ENCODE data around the gene RC3H2. TPM values are rescaled to one million over a fixed set of nuclear protein-coding genes. Genes with fewer than 3 reads are reported as not detected.

The RC3H2 gene
- total RNA-seq, 1 donor from 2014 or later = 56.7 TPM

- no peaks in the 10 kb centered on the region for H3K9me3 Mint-ChIP-seq
- no peak overlapping the region for H3K4me2 ChIP-seq
- no peak overlapping the region for H3K4me3 Mint-ChIP-seq
- H3K27ac ChIP-seq = no peak overlapping the region
- H3K9ac ChIP-seq = no peak overlapping the region
- H3K9me3 ChIP-seq (ENCODE audit: low read depth) = no peaks in the 10 kb centered on the region
- peaks cover 11% of the 10 kb centered on the region for H3K36me3 ChIP-seq
- no peak overlapping the region for H3K4me3 ChIP-seq
- no peak overlapping the region for H3K27ac Mint-ChIP-seq
- peaks cover 34% of the 10 kb centered on the region for H3K36me3 Mint-ChIP-seq
- H3F3A ChIP-seq (ENCODE audit: low read depth) = no peaks in the 10 kb centered on the region
- H3K27me3 Mint-ChIP-seq (ENCODE audit: insufficient read depth, low read depth) = no peaks in the 10 kb centered on the region
- H3K4me1 Mint-ChIP-seq = no peaks in the 10 kb centered on the region
- no peaks in the 10 kb centered on the region for H3K4me1 ChIP-seq
- no peaks in the 10 kb centered on the region for H4K20me1 ChIP-seq (ENCODE audit: low read depth)
- H3K27me3 ChIP-seq = no peaks in the 10 kb centered on the region
- TF ChIP-seq, protein P1, sequence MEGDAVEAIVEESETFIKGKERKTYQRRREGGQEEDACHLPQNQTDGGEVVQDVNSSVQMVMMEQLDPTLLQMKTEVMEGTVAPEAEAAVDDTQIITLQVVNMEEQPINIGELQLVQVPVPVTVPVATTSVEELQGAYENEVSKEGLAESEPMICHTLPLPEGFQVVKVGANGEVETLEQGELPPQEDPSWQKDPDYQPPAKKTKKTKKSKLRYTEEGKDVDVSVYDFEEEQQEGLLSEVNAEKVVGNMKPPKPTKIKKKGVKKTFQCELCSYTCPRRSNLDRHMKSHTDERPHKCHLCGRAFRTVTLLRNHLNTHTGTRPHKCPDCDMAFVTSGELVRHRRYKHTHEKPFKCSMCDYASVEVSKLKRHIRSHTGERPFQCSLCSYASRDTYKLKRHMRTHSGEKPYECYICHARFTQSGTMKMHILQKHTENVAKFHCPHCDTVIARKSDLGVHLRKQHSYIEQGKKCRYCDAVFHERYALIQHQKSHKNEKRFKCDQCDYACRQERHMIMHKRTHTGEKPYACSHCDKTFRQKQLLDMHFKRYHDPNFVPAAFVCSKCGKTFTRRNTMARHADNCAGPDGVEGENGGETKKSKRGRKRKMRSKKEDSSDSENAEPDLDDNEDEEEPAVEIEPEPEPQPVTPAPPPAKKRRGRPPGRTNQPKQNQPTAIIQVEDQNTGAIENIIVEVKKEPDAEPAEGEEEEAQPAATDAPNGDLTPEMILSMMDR (IDR thresholded peaks at IDR 0.05) = no peak
- TF ChIP-seq EZH2 (IDR thresholded peaks at IDR 0.05) (no peak), EZH2phosphoT487 (IDR thresholded peaks at IDR 0.05) (no peak)
- no peak overlapping the region for H2AFZ ChIP-seq (replicated peaks)
- no peak for DNase-seq (ENCODE audit: low spot score)
- no peaks in the 10 kb centered on the region for H3K79me2 ChIP-seq (ENCODE audit: low read depth)
Observed at GRCh38 chr9:122866079-122866478, 39.1 kb downstream of the RC3H2 start.

DNA sequence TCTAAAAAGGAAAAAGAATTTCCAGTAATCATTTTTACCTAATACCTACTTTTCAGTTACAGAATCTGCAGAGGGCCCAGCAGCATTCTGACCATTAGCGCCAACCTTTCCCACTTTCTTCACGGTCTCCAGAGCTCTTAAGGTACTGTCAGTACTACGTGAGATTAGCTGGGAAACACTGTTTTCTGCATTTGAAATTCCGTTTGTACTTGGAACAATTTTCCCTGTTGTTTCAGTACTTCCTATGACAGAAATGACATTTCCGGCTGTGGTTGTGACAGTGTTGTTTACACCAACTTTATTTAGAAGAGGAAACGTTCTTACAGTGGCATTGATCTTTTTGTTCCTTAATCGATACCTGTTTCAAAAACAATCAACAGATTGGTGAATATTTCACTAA is 39.9 kb downstream of the RC3H2 start:
- no peak for TF ChIP-seq EZH2 (IDR thresholded peaks at IDR 0.05)
- TF ChIP-seq, protein P1 (IDR thresholded peaks at IDR 0.05) = no peak
- no peak for TF ChIP-seq EZH2phosphoT487 (IDR thresholded peaks at IDR 0.05)
- Histone ChIP-seq H3K36me3 (peaks cover 11% of the 10 kb centered on the region), H3K79me2 (ENCODE audit: low read depth) (no peaks in the 10 kb centered on the region), H3K27me3 (no peaks in the 10 kb centered on the region), H3K4me1 (no peaks in the 10 kb centered on the region), H3K4me3 (no peak overlapping the region), H3K4me2 (no peak overlapping the region), H2AFZ (replicated peaks) (no peak overlapping the region), H3K27ac (no peak overlapping the region), H3K9ac (no peak overlapping the region), H3K9me3 (ENCODE audit: low read depth) (no peaks in the 10 kb centered on the region), H4K20me1 (ENCODE audit: low read depth) (no peaks in the 10 kb centered on the region), H3F3A (ENCODE audit: low read depth) (no peaks in the 10 kb centered on the region)
- peaks cover 27% of the 10 kb centered on the region for H3K36me3 Mint-ChIP-seq
- no peak overlapping the region for H3K27ac Mint-ChIP-seq
- no peaks in the 10 kb centered on the region for H3K4me1 Mint-ChIP-seq
- H3K27me3 Mint-ChIP-seq (ENCODE audit: insufficient read depth, low read depth) = no peaks in the 10 kb centered on the region
- DNase-seq (ENCODE audit: low spot score) = no peak
- H3K4me3 Mint-ChIP-seq = no peak overlapping the region
- H3K9me3 Mint-ChIP-seq = no peaks in the 10 kb centered on the region

GRCh38 chr9:122863407-122863806 is 41.8 kb downstream of the RC3H2 start:
- no peak overlapping the region for H3K27ac Mint-ChIP-seq
- Histone ChIP-seq H3K27me3 (no peaks in the 10 kb centered on the region), H3F3A (ENCODE audit: low read depth) (no peaks in the 10 kb centered on the region), H3K79me2 (ENCODE audit: low read depth) (no peaks in the 10 kb centered on the region), H3K4me1 (no peaks in the 10 kb centered on the region), H3K4me3 (no peak overlapping the region), H4K20me1 (ENCODE audit: low read depth) (no peaks in the 10 kb centered on the region), H3K4me2 (no peak overlapping the region), H3K36me3 (peaks cover 6% of the 10 kb centered on the region), H2AFZ (replicated peaks) (no peak overlapping the region), H3K9ac (no peak overlapping the region), H3K27ac (no peak overlapping the region), H3K9me3 (ENCODE audit: low read depth) (no peaks in the 10 kb centered on the region)
- TF ChIP-seq, protein P1 (IDR thresholded peaks at IDR 0.05) = no peak
- TF ChIP-seq EZH2phosphoT487 (IDR thresholded peaks at IDR 0.05) (no peak), EZH2 (IDR thresholded peaks at IDR 0.05) (no peak)
- no peak for DNase-seq (ENCODE audit: low spot score)
- peaks cover 29% of the 10 kb centered on the region for H3K36me3 Mint-ChIP-seq
- H3K9me3 Mint-ChIP-seq = no peaks in the 10 kb centered on the region
- no peak overlapping the region for H3K4me3 Mint-ChIP-seq
- no peaks in the 10 kb centered on the region for H3K4me1 Mint-ChIP-seq
- H3K27me3 Mint-ChIP-seq (ENCODE audit: insufficient read depth, low read depth) = no peaks in the 10 kb centered on the region
